T-helper 1 cell treated with Interleukin-12 subunit alpha and Interleukin-12 subunit beta and Interleukin-4 antibody, amounts not matched to agents 30 ng/mL and 1 ng/mL, for 36 hours (primary cell): ENCODE results near the gene TBX19. TPM values are rescaled to one million over a fixed set of nuclear protein-coding genes. Genes with fewer than 3 reads are reported as not detected.

Experiments used
- intact Hi-C: fragments of 100-400 bp; cut with micrococcal nuclease; formaldehyde crosslinking; loops from one replicate; pipeline ENCODE4 v1.15.1; 2024
- total RNA-seq: library from RNA; stranded (reverse); gene quantifications from 2 replicates; pipeline ENCODE4 v1.2.3, GENCODE V29; 2022

The TBX19 gene
- total RNA-seq, 1 donor from 2014 or later: 3.0 TPM

- intact Hi-C loops: no loop called here
Observed at GRCh38 chr1:168319691-168320090, 39.0 kb downstream of the TBX19 start.

DNA sequence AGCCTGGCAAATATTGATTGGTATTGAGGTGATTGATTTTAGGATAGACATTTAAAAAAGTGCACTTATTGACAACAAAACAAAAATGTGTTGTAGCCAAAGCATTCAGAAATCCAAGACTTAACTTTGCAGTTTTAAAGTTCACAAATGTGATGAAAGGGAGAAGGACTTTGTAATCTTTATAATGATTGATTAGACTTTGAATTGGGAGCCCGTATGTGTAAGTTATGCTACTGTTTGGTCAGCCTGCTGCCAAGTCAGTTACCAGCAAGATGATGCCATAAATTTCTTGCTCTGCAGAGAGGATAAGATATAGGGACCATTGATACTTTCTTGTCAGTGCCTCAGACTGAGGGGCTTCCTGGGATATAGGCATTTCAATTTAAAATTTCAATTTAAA lies 39.5 kb downstream of the TBX19 start:
- intact Hi-C loops: no loop called here

DNA sequence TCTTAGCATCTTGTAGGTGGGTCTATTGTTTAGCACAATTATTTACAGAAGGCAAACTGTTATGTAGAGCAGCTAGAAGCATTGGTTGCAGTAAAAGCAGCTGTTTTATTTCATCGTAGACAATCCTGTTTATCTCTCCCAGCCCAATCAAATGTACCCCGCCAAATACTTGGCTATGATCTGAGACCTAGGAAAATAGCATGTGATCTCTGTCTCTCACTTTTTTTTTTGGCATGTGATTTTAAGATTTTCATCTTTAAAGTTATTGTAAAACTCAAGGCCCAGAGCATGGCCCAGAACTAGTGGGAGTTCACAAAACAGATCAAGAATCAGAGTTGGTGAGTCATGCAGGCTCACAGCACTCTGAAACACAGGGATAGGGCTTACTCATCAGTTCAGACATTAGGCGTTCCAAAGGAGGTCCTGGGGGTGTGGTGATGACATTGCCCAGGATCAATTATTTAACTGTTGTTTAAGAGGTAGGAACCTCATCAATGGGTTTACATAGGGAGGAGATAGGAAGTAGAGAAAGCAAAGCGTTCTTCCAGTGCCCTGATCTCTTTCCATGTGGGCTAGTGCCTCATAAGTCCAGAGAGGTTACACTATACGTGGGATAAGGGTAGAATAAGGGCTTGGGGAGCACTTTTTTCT lies 40.2 kb downstream of the TBX19 start:
- intact Hi-C loops: no loop called here

- intact Hi-C loops: loop anchor here (1.0 kb wide), 4 partner anchors 12 to 238 kb away; no protein-coding TSS in a partner anchor
Observed at GRCh38 chr1:168321945-168322344, 41.3 kb downstream of the TBX19 start.

DNA sequence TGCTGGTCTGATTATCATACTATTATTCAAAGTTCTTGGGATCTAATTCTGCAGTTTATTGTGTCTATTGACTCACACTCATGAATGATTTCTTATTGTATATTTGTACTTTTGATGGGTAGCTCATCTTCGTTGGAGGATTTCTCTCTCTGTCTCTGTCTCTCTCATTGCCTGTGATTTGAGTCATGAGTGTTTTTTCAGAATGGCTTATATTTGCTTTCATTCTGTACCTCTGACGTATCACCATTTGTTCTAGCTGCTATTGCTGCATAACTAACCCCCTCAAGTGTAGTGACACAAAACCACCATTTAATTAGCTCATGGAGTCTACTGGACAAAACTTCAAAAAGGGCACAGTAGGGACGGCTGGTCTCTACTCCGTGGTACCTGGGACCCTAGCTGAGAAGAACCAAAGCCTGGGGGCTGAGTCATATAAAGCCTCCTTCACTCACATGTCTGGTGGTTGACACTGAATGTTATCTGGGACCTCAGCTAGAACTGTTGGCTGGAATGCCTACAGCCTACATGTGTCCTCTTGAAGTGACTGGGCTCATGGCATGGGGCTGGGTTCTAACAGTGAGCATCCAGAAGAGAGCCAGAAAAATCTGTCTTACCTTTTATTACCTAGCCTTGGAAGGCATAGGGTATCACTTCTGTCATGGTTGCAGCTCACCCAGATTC lies 44.2 kb downstream of the TBX19 start:
- intact Hi-C loops: no loop called here

DNA sequence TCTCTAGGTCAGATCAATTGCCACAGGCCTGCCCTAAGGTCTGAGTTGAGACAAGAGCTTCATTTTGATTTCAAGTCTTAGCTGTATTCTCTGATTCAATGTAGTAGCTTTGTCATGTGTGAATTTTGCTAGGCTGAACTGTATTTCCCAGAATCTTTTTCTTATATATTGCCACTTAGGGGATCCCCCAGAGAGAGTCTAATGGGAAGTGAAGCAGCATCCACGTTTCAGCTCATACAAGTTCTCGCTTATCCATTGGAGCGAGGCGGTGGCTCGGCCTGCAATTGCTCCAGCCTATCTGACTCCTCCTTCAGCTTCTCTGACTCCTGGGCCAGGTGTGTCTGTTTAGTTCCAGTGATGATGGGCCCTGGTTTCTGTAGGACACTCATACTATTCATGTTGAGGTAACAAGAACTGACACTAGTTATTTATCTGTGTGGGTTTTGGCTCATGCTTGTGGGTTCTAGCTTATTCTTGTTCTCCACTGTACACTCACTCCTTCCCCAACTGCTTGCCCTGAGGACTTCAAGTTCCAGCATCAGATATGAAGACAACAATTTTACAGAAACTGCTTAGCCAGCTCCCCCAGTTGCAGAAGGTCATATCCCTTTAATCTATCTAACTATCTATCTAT lies 48.2 kb downstream of the TBX19 start:
- intact Hi-C loops: no loop called here

DNA sequence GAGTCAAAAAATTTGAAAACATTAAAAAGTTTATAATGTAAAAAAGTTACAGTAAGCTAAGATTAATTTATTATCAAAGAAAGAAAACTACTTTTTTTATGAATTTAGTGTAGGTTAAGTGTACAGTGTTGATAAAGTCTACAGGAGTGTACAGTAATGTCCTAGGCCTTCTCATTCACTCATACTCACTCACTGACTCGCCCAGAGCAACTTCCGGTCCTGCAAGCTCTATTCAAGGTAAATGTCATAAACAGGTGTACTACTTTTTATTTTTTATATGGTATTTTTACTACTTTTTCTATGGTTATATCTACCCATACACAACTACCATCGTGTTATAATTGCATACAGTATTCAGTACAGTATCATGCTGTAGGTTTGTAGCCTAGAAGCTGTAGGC lies 49.6 kb downstream of the TBX19 start:
- intact Hi-C loops: no loop called here

DNA sequence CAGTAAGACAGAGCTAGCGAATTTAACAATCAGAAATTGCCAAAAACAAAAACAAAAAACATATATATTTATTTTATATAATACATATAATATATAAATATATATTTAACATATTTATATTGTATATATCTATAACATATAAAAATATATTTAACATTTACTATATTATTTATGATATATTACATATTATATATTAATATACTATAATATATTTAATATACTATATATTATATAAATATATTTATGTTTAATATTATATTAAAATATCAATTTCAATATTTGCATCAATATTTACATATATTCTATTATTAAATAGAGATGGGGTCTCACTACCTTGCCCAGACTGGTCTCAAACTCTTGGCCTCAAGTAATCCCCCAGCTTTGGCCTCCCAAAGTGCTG lies 50.9 kb downstream of the TBX19 start:
- intact Hi-C loops: no loop called here

DNA sequence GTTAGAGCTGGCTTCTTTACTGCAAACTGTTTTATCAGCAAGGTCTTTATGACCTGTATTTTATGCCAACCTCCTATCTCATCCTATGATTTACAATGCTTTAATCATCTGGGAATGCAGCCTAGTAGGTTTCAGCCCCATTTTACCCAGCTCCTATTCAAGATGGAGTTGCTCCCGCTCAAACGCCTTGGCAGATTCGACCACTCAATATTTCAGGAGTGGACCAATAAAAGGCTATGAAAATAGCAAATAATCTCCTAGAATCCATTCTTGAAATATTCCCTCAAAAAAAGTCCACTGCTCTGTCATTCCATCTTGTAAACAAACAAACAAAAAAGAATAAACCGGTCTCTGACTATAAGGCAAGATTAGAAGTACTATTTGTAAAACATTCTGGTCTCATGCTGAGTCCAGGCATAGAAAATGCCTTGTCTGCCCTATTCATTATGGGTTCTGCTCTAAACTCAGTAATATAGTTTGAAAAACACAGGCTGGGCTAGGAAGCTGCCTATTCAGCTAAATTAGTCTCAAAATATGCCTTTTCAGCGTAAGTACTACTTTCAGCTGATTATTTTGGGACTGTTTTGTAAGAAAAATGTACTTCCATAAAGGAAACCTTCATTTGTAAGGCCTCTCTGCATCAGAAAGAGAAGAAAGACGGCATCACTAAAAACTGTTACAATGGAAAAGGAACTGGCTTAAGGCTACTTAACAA lies 53.0 kb downstream of the TBX19 start:
- intact Hi-C loops: loop anchor here (1.0 kb wide), 1 partner anchor 11 kb away; no protein-coding TSS in a partner anchor

DNA sequence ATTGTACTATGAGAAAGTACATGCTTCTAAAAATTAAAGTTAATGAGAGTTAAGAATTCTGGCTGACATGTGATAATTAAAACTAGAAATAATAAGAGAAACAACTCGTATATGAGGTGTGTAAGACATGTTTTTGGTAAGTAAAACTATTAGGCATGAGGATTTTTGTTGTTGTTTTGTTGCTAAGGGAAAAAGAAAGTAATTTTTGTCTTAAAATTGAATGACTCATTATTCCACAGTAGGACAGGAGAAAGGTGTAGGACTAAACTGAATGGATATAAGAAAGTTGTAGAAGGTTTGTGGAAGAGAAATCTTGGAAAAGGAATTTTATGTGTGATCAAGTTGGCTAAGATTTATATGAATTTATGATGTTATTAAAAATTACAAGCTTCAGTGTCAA lies 54.8 kb downstream of the TBX19 start:
- intact Hi-C loops: no loop called here

- intact Hi-C loops: no loop called here
Observed at GRCh38 chr1:168338589-168339503, 58.2 kb downstream of the TBX19 start.

DNA sequence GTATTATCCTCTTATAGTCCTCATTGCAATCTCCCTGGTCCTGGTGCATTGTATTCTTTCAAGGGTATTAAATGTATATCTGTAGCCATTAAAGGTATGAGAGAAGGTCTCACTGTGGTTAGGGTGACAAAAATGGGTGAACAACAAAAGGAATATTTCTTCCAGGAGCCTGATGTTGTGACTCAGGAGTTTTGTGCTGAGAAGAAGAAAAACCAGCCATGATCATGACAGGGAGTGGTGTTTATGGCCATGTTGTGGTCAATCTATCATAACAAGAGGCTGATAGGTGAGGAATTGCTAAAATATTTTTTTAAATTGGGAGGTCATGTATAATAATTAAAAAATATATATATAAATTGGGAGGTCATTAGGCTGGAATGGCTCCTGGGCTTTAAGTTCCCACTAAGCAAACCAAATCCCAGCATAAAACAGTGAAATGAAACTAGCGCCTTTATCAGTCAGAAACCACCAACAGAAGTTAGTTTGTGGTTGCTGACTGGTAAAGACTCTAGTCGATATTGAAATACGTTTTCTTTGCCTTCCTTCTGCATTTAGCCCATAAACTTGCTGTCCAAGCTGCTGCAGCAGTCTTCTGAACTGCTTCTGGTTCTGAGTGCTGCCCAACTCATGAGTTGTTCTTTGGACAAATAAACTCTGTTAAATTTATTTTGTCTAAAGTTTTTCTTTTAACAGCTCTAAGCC lies 60.3 kb downstream of the TBX19 start:
- intact Hi-C loops: loop anchor here (5.0 to 10.0 kb wide), 5 partner anchors 81 to 1371 kb away; partner anchors contain the start of genes SELL and SLC19A2

DNA sequence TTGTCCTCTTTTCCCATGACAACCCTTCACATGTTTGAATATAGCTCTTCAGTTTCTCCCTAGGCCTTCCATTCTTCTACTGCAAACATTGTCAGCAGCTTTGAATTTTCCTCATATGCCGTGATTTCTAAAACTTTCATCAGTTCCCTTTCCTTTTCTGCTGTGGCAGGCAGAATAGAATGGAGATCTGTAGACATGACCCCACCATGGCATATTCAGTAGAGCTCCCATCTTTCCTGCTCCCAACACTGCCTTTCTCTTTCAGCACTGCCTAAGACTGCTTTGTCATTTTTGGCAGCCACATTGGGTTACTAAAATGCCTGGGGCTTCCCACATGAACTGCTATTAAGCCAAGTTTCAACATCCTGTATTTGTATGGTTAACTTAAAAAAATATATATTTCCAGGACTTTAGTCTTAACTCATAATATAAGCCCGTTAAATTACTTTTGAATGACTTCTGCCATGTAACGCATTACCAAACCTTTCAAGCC lies 60.9 kb downstream of the TBX19 start:
- intact Hi-C loops: loop anchor here (5.0 to 10.0 kb wide), 5 partner anchors 81 to 1371 kb away; partner anchors contain the start of genes SELL and SLC19A2

DNA sequence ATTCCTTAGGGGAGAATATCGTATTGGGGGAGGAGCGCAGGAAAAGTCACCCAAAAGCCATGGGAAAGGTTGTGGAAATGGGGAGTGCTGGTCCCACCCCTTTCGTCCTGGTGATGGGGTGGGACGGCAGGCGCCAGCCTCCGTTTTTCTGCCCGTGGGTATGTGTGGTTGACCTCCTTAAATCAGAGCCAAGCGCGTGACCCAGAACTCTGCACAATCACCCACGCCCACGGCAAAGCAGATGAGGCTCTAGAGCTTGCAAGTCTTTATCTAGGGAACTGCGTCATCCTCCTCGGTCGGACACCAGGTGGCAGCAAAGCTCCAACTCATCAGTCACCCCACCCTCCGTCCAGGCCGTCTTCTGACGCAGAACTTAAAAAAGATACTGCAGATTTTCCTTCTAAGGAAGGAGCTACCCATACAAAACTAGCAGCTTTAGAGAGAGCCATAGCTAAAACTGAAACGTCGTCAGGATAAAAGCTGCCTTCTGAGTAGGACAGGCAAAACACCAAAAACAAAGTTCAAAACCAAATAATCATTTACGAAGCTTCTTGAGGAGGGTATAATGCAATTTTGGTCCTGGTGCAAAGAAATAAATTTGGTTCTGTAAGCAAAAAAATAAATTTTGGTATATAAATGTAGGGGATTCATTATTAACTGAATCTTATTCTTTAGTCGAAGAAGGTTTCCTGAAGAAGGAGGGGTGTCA lies 62.0 kb downstream of the TBX19 start:
- intact Hi-C loops: loop anchor here (1.0 to 10.0 kb wide), 22 partner anchors 21 to 1370 kb away; partner anchors contain the start of genes ATP1B1, NME7, SELL and SLC19A2

DNA sequence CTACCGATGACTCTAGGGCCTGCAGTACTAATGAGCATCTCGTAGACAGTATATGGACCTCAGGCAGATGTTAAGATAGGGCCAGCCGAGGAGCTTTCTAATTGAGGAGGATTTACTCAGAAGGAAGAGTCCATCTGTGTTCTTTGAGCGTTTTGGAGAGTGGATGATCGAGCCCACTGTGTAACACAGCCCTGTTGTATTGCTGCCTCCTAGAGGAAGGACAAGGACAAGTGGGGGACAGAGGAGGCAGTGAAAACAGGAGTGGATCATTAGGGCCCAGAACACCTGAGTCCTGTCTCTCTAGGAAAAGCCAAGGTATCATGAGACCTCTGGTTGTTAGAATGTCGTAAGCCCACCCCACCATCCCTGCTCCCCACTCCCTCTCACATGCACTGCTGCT lies 62.9 kb downstream of the TBX19 start:
- intact Hi-C loops: loop anchor here (2.0 to 10.0 kb wide), 12 partner anchors 57 to 1369 kb away; partner anchors contain the start of genes NME7, SELL, SLC19A2 and TIPRL

DNA sequence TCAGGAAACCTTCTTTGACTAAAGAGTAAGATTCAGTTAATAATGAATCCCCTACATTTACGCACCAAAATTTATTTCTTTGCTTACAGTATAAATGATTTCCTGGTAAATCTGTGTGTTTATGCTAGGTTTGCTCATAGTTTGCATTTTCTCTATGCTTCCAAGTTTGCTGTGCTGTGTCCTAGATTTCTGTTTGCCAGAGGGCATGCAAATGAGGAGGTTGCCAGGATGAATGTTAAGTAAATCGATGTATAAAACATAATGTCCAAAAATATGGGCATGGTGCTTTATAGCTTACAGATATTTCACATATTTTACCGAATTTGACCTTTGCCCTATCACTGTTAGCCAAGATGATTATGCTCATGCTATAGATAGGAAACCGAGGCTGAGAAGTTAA lies 63.8 kb downstream of the TBX19 start:
- intact Hi-C loops: loop anchor here (5.0 to 10.0 kb wide), 5 partner anchors 78 to 1368 kb away; partner anchors contain the start of genes SELL and SLC19A2

DNA sequence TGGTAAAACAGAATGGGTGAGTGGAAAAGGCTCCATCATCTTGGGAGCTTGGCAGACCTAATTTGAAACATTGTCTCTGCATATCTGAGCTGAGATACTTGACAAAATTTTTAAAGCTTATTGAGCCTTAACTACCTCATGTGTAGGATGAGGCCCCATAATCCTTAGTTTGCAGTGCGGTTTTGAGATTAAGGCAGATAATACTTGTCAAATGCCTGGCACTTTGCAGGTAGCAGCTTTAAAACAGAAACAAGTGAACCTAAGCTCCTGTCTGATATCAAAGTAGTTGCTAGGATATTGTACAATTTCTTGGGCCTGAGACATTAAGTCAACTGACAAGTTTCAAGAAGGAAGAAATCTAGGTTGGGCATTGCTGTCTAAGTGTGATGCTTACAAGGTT lies 65.3 kb downstream of the TBX19 start:
- intact Hi-C loops: loop anchor here (10.0 kb wide), 1 partner anchor 789 kb away; no protein-coding TSS in a partner anchor

DNA sequence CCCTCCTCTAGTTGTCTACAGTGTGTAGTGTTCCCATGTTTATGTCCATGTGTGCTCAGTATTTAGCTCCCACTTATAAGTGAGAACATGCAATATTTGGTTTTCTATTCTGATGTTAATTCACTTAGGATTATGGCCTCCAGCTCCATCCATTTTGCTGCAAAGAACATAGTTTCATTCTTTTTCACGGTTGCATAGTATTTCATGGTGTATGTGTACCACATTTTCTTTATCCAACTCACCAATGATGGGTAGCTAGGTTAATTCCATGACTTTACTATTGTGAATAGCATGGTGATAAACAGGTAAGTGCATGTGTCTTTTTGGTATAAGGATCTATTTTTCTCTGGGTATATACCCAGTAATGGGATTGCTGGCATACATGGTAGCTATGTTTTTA lies 67.0 kb downstream of the TBX19 start:
- intact Hi-C loops: loop anchor here (1.0 to 10.0 kb wide), 3 partner anchors 16 to 787 kb away; no protein-coding TSS in a partner anchor
